WTC11 (cell line): ENCODE results near the gene WFS1. TPM values are rescaled to one million over a fixed set of nuclear protein-coding genes. Genes with fewer than 3 reads are reported as not detected.

Source experiments
- ATAC-seq: fragments of 200-7000 bp; cut with Tn5 transposase; 2 replicates; pipeline ENCODE4 v1.10.0; 2021; ENCODE audit warnings: mild to moderate bottlenecking, moderate library complexity
- CTCF ChIA-PET: fragments of 300-600 bp; sonication (Branson Sonifier 250); formaldehyde crosslinking; loops from one replicate; lab custom pipeline; 2021; ENCODE audit warnings: antibody characterized with exemption; lab: Charles Lee
- POLR2A ChIA-PET: fragments of 350-600 bp; sonication (Branson Sonifier 250); formaldehyde crosslinking; loops from one replicate; lab custom pipeline; 2021; ENCODE audit warnings: antibody characterized with exemption; lab: Charles Lee
- DNase-seq: peaks from one replicate; pipeline ENCODE4 v3.0.0; 2021; ENCODE audit warnings: low spot score
- H3K27ac Mint-ChIP-seq: 2 replicates; pipeline ENCODE4 v1.8.0; 2021; ENCODE audit warnings: mixed read lengths
- H3K27me3 Mint-ChIP-seq: 2 replicates; pipeline ENCODE4 v1.8.0; 2021; ENCODE audit warnings: low read depth, mild to moderate bottlenecking, moderate library complexity, mixed read lengths
- H3K36me3 Mint-ChIP-seq: 2 replicates; pipeline ENCODE4 v1.8.0; 2021; ENCODE audit warnings: mixed read lengths
- H3K4me1 Mint-ChIP-seq: 2 replicates; pipeline ENCODE4 v1.8.0; 2022; ENCODE audit warnings: mixed read lengths
- H3K4me3 Mint-ChIP-seq: 2 replicates; pipeline ENCODE4 v1.8.0; 2021; ENCODE audit warnings: mild to moderate bottlenecking, moderate library complexity, mixed read lengths
- H3K9me3 Mint-ChIP-seq: 2 replicates; pipeline ENCODE4 v1.8.0; 2021; ENCODE audit warnings: mixed read lengths
- ATF3 ChIP-seq: sonication (generic); formaldehyde crosslinking; conservative IDR thresholded peaks from 2 replicates; pipeline ENCODE4 v1.8.1; 2022; ENCODE audit warnings: mild to moderate bottlenecking, missing genetic modification reagents
- CBFB ChIP-seq: sonication (generic); formaldehyde crosslinking; IDR thresholded peaks from 2 replicates; pipeline ENCODE4 v1.8.1; 2022; ENCODE audit warnings: mild to moderate bottlenecking, low read depth, missing genetic modification reagents
- E2F5 ChIP-seq: sonication (generic); formaldehyde crosslinking; IDR thresholded peaks from 2 replicates; pipeline ENCODE4 v1.8.1; 2022; ENCODE audit warnings: mild to moderate bottlenecking, moderate library complexity, missing genetic modification reagents
- GRHL2 ChIP-seq: fragments of 250-450 bp; sonication (Bioruptor Pico); IDR thresholded peaks from 2 replicates; pipeline ENCODE4 v1.8.0; 2022; ENCODE audit warnings: mild to moderate bottlenecking, moderate library complexity; ENCODE audit not compliant: insufficient replicate concordance, severe bottlenecking
- GTF2I ChIP-seq: fragments of 250-450 bp; sonication (Bioruptor Pico); conservative IDR thresholded peaks from 2 replicates; pipeline ENCODE4 v1.4.0; 2021; ENCODE audit warnings: mild to moderate bottlenecking
- MAX ChIP-seq: sonication (generic); formaldehyde crosslinking; IDR thresholded peaks from 2 replicates; pipeline ENCODE4 v1.8.0; 2022; ENCODE audit warnings: mild to moderate bottlenecking, missing genetic modification reagents
- MXD4 ChIP-seq: fragments of 250-450 bp; sonication (Bioruptor Pico); IDR thresholded peaks from 2 replicates; pipeline ENCODE4 v1.8.0; 2021; ENCODE audit warnings: mild to moderate bottlenecking, moderate library complexity, borderline replicate concordance
- NR2C2 ChIP-seq: sonication (generic); formaldehyde crosslinking; IDR thresholded peaks from 2 replicates; pipeline ENCODE4 v1.8.0; 2022; ENCODE audit warnings: mild to moderate bottlenecking, missing genetic modification reagents
- NR3C1 ChIP-seq: sonication (generic); formaldehyde crosslinking; conservative IDR thresholded peaks from 2 replicates; pipeline ENCODE4 v1.8.1; 2023; ENCODE audit warnings: low read depth, mild to moderate bottlenecking, missing genetic modification reagents
- PRRX2 ChIP-seq: fragments of 250-450 bp; sonication (Bioruptor Pico); IDR thresholded peaks from 2 replicates; pipeline ENCODE4 v1.8.0; 2021; ENCODE audit warnings: mild to moderate bottlenecking
- SMAD4 ChIP-seq: sonication (generic); formaldehyde crosslinking; IDR thresholded peaks from 2 replicates; pipeline ENCODE4 v1.8.0; 2022; ENCODE audit warnings: mild to moderate bottlenecking, missing genetic modification reagents
- USF1 ChIP-seq: sonication (generic); formaldehyde crosslinking; IDR thresholded peaks from 2 replicates; pipeline ENCODE4 v1.8.0; 2022; ENCODE audit warnings: mild to moderate bottlenecking, missing genetic modification reagents
- ZNF121 ChIP-seq: sonication (generic); formaldehyde crosslinking; IDR thresholded peaks from 2 replicates; pipeline ENCODE4 v1.8.0; 2023; ENCODE audit warnings: missing genetic modification reagents
- ZNF138 ChIP-seq: sonication (generic); formaldehyde crosslinking; conservative IDR thresholded peaks from 2 replicates; pipeline ENCODE4 v1.8.1; 2022; ENCODE audit warnings: mild to moderate bottlenecking, moderate library complexity, missing genetic modification reagents
- ZNF232 ChIP-seq: sonication (generic); formaldehyde crosslinking; IDR thresholded peaks from 2 replicates; pipeline ENCODE4 v1.8.0; 2022; ENCODE audit warnings: mild to moderate bottlenecking, missing genetic modification reagents
- ZNF263 ChIP-seq: sonication (generic); formaldehyde crosslinking; IDR thresholded peaks from 2 replicates; pipeline ENCODE4 v1.8.1; 2022; ENCODE audit warnings: low read depth, mild to moderate bottlenecking, moderate library complexity, missing genetic modification reagents
- ZNF281 ChIP-seq: sonication (generic); formaldehyde crosslinking; IDR thresholded peaks from 2 replicates; pipeline ENCODE4 v1.8.0; 2023; ENCODE audit warnings: mild to moderate bottlenecking, missing genetic modification reagents
- ZNF396 ChIP-seq: fragments of 250-450 bp; sonication (Bioruptor Pico); IDR thresholded peaks from 2 replicates; pipeline ENCODE4 v1.8.0; 2021; ENCODE audit warnings: mild to moderate bottlenecking, moderate library complexity, borderline replicate concordance
- total RNA-seq: library from RNA; stranded (reverse); gene quantifications from 3 replicates; pipeline ENCODE4 v1.2.3, GENCODE V29; 2021
- TF ChIP-seq, protein P1 (sequence below): fragments of 250-450 bp; sonication (Bioruptor Pico); IDR thresholded peaks from 2 replicates; pipeline ENCODE4 v2.1.2; 2022; ENCODE audit warnings: mild to moderate bottlenecking, moderate library complexity
- TF ChIP-seq, protein P2 (sequence below): sonication (generic); formaldehyde crosslinking; conservative IDR thresholded peaks from 2 replicates; pipeline ENCODE4 v1.8.1; 2023; ENCODE audit warnings: mild to moderate bottlenecking, low read depth, missing genetic modification reagents, moderate library complexity
- TF ChIP-seq, protein P3 (sequence below): sonication (generic); formaldehyde crosslinking; IDR thresholded peaks from 2 replicates; pipeline ENCODE4 v1.8.0; 2022; ENCODE audit warnings: mild to moderate bottlenecking, missing genetic modification reagents

Gene WFS1
- total RNA-seq, 1 experiment from 2014 or later = 34.7 TPM

DNA sequence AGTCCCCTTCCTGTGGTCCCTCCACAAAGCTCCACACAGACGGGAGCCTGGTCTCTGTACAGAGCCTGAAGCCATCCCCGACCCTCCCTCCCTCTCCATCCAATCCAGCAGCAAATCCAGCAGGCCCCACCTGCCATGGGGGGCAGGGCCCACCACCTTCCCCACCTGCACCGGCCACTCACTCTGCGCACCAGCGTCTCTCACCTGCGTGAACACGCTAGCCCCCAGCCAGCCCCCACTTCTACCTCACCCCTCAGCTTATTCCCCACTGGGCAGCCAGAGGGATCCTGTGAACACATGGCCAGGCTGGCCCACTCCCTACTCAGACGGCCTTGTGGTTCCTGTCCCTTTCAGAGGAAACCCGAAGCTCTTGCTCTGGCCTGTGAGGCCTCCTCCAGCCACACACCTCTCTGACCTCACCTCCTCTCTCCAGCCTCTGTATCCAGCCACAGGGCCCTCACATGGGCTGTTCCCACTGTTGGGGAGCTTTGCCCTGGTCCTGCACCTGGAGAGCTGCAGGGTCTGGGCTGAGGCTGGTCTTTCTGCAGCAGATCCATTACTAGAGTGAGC, 70.9 kb downstream of the WFS1 start:
- H3K9me3 Mint-ChIP-seq = no peaks in the 10 kb centered on the region
- H3K36me3 Mint-ChIP-seq = no peaks in the 10 kb centered on the region

GRCh38 chr4:6341696-6342095, 72.0 kb downstream of the WFS1 start:
- POLR2A ChIA-PET = no interaction called here
- no peaks in the 10 kb centered on the region for H3K9me3 Mint-ChIP-seq
- no peaks in the 10 kb centered on the region; the same call in 1 of the 2 replicates for H3K27me3 Mint-ChIP-seq
- no peak for DNase-seq
- H3K4me3 Mint-ChIP-seq = no peak overlapping the region
- peaks cover 24% of the 10 kb centered on the region for H3K4me1 Mint-ChIP-seq
- no peaks in the 10 kb centered on the region for H3K36me3 Mint-ChIP-seq
- ATAC-seq = no peak
- H3K27ac Mint-ChIP-seq = no peak overlapping the region
- CTCF ChIA-PET = interaction anchor here (1.2 to 5.1 kb wide), 5 partner anchors 8 to 91 kb away, joined by 3 to 32 read pairs (median 4); no protein-coding TSS in a partner anchor
- TF ChIP-seq E2F5 (CRISPR knock-in tag) (no peak), ZNF232 (CRISPR knock-in tag) (no peak), NR3C1 (CRISPR knock-in tag) (no peak), MXD4 (no peak), ZNF281 (no peak), USF1 (CRISPR knock-in tag) (no peak), CBFB (CRISPR knock-in tag) (no peak), SMAD4 (no peak), NR2C2 (no peak), GRHL2 (no peak)
- TF ChIP-seq, protein P1, sequence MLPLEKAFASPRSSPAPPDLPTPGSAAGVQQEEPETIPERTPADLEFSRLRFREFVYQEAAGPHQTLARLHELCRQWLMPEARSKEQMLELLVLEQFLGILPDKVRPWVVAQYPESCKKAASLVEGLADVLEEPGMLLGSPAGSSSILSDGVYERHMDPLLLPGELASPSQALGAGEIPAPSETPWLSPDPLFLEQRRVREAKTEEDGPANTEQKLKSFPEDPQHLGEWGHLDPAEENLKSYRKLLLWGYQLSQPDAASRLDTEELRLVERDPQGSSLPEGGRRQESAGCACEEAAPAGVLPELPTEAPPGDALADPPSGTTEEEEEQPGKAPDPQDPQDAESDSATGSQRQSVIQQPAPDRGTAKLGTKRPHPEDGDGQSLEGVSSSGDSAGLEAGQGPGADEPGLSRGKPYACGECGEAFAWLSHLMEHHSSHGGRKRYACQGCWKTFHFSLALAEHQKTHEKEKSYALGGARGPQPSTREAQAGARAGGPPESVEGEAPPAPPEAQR (CRISPR knock-in tag) = no peak

More for the DNA sequence above, 70.9 kb downstream of the WFS1 start:
- ATAC-seq (no peak), DNase-seq (no peak)
- Mint-ChIP-seq H3K4me1 (peaks cover 24% of the 10 kb centered on the region), H3K4me3 (no peak overlapping the region), H3K27ac (no peak overlapping the region), H3K27me3 (no peaks in the 10 kb centered on the region; the same call in 1 of the 2 replicates)
- POLR2A ChIA-PET = interaction anchor here (0.5 kb wide), 1 partner anchor 42 kb away, joined by 3 read pairs; no protein-coding TSS in a partner anchor
- no peak for TF ChIP-seq ATF3 (CRISPR knock-in tag)
- TF ChIP-seq PRRX2 = no peak
- TF ChIP-seq ZNF263 (CRISPR knock-in tag) = no peak
- no peak for TF ChIP-seq MAX (CRISPR knock-in tag)
- no peak for TF ChIP-seq GTF2I
- no peak for TF ChIP-seq ZNF396 (CRISPR knock-in tag)
- no peak for TF ChIP-seq ZNF121 (CRISPR knock-in tag)
- TF ChIP-seq, protein P2, sequence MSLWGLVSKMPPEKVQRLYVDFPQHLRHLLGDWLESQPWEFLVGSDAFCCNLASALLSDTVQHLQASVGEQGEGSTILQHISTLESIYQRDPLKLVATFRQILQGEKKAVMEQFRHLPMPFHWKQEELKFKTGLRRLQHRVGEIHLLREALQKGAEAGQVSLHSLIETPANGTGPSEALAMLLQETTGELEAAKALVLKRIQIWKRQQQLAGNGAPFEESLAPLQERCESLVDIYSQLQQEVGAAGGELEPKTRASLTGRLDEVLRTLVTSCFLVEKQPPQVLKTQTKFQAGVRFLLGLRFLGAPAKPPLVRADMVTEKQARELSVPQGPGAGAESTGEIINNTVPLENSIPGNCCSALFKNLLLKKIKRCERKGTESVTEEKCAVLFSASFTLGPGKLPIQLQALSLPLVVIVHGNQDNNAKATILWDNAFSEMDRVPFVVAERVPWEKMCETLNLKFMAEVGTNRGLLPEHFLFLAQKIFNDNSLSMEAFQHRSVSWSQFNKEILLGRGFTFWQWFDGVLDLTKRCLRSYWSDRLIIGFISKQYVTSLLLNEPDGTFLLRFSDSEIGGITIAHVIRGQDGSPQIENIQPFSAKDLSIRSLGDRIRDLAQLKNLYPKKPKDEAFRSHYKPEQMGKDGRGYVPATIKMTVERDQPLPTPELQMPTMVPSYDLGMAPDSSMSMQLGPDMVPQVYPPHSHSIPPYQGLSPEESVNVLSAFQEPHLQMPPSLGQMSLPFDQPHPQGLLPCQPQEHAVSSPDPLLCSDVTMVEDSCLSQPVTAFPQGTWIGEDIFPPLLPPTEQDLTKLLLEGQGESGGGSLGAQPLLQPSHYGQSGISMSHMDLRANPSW = no peak
- TF ChIP-seq, protein P1 (CRISPR knock-in tag) = no peak
- TF ChIP-seq, protein P3, sequence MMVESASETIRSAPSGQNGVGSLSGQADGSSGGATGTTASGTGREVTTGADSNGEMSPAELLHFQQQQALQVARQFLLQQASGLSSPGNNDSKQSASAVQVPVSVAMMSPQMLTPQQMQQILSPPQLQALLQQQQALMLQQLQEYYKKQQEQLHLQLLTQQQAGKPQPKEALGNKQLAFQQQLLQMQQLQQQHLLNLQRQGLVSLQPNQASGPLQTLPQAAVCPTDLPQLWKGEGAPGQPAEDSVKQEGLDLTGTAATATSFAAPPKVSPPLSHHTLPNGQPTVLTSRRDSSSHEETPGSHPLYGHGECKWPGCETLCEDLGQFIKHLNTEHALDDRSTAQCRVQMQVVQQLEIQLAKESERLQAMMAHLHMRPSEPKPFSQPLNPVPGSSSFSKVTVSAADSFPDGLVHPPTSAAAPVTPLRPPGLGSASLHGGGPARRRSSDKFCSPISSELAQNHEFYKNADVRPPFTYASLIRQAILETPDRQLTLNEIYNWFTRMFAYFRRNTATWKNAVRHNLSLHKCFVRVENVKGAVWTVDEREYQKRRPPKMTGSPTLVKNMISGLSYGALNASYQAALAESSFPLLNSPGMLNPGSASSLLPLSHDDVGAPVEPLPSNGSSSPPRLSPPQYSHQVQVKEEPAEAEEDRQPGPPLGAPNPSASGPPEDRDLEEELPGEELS (CRISPR knock-in tag) = no peak
- no peak for TF ChIP-seq ZNF138
- CTCF ChIA-PET = interaction anchor here (0.7 to 2.9 kb wide), 6 partner anchors 9 to 206 kb away, joined by 3 to 17 read pairs (median 4); no protein-coding TSS in a partner anchor
